Stimulated activated CD8-positive, alpha-beta memory T cell treated with anti-CD3 and anti-CD28 coated beads, Interleukin-4, amount 100 ng/mL, for 4 hours (primary cell): ENCODE measurements around the gene CDKN2AIP.

Experiments used
- DNase-seq, 2 donors: peaks; one replicate each; pipeline ENCODE4 v3.0.0-alpha.2; 2020; ENCODE audit warnings: low read depth in 2 of 2, low spot score in 1 of 2

Gene CDKN2AIP, protein sequence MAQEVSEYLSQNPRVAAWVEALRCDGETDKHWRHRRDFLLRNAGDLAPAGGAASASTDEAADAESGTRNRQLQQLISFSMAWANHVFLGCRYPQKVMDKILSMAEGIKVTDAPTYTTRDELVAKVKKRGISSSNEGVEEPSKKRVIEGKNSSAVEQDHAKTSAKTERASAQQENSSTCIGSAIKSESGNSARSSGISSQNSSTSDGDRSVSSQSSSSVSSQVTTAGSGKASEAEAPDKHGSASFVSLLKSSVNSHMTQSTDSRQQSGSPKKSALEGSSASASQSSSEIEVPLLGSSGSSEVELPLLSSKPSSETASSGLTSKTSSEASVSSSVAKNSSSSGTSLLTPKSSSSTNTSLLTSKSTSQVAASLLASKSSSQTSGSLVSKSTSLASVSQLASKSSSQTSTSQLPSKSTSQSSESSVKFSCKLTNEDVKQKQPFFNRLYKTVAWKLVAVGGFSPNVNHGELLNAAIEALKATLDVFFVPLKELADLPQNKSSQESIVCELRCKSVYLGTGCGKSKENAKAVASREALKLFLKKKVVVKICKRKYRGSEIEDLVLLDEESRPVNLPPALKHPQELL

DNA sequence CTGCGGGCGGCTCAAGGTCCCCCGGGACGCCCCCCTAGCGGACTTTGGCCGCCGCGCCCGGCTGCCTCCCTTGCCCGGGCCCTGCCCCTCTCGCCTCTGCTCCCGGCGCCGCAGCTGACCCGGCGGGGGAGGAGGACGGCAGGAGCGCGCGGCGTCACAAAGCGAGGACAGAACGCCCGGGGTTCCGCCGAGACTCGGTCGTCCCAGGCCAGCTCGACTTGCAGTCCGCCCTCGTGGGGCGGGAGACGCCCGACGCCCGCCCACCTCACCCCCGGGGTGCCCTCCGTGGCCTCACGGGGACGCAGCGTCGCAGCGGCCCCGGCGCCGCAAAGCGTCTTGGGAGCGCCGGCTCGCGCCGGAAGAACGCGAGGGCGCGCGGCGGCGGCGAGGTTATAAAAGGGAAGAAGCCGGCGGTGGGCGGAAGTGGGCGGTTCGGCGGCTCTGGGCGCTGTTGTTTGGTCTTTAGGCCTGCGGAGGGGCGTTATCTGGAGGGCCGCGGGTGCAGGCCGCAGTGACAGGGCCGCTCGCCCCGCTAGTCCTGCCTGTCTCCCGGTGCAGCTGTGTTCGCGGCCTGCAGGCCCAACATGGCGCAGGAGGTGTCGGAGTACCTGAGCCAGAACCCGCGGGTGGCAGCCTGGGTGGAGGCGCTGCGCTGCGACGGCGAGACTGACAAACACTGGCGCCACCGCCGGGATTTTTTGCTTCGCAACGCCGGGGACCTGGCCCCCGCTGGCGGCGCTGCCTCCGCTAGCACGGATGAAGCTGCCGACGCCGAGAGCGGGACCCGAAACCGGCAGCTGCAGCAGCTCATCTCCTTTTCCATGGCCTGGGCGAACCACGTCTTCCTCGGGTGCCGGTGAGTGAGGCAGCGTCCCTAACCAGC lies at the start of gene CDKN2AIP:
TSS of gene CDKN2AIP (plus strand) at position 423 of the 883 bp plus-strand sequence. CDS start at position 585, 162 bp downstream.
- peak; percentile 80 to 89 for DNase-seq

DNA sequence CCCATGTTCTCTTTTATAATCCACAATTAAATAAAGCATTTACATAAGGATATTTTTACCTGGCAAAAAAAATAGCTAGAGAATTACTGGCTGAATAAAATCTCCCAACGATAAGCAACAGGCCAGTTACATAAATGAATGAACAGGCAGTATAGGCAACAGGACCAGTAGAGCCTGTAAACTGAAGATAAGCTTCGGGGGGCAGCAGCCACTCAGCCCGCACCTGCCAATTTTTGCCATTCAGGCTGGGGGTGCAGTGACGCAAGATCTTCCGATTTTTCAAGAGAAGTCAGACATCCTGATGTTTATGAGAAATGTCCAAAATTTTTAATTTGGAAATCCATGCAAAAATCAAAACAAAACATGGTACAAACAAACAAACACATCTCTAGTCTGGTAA lies 49.0 kb upstream of the CDKN2AIP start:
- DNase-seq = no peak

DNA sequence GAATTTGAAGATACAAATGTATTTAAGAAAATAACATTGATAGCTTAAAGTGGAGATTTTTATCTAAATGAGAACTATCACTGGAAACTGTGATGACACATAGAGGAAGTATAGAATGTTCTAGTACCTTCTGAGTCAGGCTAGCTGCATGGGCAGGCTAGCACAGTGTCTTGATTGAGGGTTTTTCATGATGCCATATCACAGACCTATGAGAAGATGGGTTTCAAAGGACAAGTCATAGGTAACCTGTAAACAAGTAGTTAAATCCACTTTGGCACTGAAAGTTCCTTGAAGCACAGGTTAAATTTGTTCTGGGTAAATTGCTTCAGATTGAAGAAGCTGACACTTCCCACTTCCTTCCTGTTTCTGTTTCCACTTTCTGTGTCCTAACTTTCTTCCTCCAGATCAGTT lies 48.2 kb upstream of the CDKN2AIP start:
- no peak for DNase-seq

DNA sequence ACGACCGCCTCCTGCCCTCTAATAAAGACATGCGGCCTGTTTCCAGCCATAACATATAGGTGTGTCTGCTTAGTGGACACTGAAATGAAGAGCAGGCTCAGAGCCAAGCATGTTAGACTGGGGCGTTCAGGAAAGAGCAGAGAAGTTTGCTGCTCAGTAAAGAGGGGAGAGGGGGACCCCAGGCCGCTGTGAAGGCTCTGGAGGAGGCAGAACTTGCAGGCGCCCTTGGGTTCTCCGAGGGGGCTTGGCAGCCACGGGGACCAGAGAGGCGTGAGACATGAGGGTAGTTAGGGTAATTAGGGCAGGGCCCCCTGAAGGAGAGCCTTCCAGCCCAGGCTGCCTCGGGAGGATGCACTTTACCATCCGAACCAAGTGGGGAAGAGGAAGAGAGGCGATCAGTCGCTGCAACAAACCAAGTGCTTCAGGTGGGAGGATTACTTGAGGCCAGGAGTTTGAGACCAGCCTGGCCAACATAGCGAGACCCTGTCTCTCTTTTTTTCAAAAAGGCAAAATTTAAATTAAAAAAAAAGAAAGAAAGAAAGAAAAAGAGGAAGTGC lies 46.6 kb upstream of the CDKN2AIP start:
- no peak for DNase-seq

DNA sequence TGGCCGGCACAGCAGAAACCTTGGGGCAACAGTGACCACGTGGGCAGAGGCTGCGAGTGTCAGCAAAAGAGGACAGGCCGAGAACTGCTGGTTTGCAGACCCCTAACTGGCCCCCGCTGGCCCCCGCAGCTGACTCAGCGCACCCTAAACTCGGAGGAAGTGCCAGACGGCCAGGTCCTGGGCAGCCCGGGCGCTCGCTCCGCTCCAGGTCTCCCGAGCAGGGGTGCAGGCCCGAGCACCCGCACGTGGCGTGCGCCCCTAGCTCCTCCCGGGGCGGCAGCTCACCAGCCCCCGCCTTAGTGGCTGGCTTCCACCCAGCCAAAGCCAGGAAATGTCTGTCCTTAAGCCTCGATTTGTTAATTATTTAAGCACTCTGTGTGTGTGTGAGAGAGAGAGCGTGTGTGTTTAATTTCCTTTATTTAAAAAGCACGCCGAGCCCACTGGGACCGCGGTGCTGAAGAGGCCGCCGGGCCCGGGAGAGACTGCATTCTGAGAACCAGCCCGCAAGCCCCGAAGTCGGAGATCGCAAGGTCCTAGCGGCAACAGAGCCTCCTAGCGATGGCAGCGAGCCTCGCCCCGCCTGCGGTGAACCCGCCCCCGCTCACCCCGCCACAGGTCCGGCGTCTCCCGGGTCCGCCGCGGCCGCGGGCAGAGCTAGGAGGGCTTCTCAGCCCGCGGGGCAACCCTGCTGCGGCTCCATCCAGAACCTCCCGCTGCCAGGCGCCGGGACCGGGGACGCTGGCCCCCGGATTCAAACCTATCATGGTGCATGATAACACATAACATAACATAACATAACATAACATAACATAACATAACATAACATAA lies 45.9 kb upstream of the CDKN2AIP start:
- DNase-seq = peak; percentile 16 to 40

DNA sequence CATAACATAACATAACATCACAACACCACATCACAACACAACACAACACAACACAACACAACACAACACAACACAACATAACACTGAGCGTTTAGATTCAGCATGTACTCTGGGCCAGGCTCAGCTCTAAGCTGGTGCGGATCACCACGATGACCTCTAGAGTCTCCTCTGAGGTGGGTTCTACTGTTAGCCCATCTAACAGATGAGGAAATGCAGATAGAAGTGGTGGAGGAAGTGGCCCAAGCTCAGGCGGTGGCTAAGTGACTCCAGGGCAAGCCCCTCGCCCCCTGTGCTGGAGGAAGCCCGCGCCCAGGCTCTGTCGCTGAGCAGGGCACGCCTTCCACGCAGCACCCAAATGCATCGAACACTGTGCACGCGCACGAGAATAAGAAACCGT lies 45.3 kb upstream of the CDKN2AIP start:
- DNase-seq = no peak

DNA sequence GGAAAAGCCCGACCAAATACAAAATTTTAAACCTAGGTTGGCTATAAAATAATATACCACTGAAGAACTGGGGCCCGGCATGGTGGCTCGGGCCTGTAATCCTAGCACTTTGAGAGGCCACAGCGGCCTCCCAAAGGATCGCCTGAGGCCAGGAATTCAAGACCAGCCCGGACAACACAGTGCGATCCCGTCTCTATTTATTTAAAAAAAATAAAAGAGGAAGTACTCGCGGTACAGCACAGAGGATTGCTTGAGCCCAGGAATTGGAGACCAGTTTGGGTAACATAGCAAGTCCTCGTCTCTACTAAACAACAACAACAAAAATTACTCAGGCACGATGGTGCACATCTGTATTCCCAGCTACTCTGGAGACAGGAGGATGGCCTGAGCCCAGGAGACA lies 44.8 kb upstream of the CDKN2AIP start:
- DNase-seq = no peak

DNA sequence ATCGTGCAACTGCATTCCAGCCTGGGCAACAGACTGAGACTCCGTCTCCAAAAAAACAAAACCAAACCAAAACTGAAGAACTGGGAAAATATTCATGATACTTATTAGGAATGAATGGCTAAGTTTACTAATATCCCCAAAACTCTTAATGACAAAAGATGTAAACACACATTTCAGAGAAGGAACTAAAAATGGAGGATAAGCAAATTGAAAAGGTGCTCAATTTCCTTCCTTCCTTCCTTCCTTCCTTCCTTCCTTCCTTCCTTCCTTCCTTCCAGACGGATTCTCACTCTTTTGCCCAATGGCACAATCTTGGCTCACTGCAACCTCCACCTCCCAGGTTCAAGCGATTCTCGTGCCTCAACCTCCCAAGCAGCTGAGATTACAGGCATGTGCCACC lies 44.4 kb upstream of the CDKN2AIP start:
- no peak for DNase-seq

DNA sequence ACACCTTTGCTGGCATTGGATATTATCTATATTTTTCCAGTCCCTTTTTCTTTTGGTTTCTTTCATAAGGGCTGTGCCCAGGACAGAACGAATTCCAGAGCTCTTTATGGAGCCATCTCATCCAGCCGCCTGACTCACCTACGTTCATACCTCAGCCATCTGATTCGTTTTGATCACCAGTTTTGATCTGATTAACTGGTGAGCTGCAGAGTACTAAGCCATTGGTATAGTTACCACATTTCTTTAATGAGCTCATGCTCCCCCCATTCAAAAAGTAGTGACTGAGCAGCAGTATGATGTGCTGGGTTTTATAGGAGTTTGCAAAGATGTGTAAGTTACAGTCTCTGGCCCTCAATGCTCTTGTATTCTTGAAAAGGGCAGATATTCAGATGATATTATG lies 43.0 kb upstream of the CDKN2AIP start:
- DNase-seq = no peak

DNA sequence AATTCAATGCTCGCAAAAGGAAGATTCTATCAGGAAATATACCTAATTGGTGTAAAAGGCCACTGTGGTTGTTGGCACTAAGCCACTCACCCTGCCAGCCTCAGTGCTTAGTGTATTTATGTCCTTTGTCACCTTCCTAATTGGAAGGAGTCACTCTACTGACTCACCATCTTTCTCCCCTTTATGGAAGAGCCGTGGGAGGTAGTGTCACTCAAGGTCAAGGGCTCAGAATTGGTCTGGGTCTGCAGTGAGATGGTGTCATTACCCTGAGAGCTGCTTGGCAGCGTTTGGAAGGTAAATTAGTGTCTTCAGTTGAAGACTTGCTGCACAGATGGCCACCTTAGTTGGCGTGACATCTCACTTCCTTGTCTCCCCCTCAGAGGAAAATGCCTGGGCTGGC lies 41.7 kb upstream of the CDKN2AIP start:
- DNase-seq = no peak

DNA sequence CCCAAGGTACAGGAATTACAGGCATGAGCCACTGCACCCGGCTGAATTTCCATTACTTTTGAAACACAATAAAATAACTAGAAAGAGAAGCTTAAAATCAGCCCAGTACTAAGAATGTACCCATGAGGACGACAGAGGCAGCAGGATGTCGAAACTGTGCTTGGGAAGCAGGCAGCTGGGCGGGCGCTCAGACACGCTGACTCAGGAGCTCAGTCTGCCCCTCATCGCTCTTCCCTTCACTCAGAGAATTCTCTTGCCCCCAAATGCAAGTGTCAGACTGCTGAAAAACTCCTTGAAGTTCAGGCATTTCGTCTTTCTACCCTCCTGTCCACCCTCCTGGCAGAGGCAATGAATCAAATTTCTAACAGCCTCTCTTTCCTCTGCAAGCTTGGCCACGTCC lies 41.0 kb upstream of the CDKN2AIP start:
- no peak for DNase-seq

DNA sequence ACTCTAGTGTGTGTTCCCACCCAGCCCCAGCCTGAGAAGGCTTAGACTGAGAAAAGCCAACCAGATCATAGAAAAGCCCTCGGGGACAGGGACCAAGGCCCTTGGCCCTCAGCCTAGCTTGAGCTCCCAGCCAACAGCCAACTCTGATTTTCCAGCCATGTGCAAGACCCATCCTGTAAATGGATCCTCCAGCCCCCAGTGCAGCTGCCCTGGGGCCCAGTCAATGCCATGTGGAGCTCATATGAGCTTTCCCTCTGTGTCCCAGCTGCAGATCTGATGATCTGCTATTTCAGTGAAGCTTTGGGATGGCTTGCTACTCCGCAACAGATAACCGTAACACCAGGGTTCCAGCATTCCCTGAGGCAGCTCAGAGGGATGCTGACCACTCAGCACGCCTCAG lies 40.5 kb upstream of the CDKN2AIP start:
- no peak for DNase-seq

DNA sequence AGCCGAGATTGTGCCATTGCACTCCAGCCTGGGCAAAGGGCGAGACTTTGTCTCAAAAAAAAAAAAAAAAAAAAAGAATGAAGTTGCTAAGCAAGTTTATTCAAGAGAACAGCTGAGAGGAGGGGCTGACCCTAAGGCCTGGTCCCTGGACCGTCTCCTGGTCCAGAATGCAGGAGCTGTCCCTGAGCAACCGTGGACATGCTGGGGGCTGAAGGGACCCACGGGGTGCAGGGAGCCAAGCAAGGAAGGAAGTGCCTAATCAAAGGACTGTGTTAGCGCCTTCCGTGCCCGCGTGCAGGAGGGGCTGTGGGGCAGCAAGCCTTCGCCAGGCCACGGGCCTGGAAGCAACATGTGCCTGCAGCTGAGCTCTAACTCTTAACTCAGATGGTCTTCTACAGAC lies 39.1 kb upstream of the CDKN2AIP start:
- DNase-seq = no peak

DNA sequence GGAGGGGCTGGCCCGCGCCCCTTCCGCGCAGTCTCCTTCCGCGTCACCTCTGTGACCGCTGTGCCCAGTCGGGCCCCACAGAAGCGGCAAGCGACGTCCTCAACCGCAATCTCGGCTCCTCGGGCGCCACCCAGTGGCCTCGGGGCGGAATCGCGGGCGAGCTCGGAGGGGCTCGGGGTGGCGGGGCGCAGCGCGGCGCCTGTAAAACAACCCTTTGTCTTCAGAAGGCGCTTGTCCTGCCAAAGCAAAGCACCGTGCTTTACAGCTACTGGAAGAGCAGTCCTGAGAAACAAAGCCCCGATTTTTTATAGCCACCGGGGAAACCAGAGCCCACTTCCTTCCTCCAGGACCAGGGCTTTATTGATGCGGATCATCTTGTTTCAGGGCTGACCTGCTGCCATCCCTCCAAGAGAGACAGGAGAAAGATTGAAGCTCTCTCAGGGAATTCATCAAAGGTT lies 37.3 kb upstream of the CDKN2AIP start:
- peak; percentile 74 to 84 for DNase-seq

DNA sequence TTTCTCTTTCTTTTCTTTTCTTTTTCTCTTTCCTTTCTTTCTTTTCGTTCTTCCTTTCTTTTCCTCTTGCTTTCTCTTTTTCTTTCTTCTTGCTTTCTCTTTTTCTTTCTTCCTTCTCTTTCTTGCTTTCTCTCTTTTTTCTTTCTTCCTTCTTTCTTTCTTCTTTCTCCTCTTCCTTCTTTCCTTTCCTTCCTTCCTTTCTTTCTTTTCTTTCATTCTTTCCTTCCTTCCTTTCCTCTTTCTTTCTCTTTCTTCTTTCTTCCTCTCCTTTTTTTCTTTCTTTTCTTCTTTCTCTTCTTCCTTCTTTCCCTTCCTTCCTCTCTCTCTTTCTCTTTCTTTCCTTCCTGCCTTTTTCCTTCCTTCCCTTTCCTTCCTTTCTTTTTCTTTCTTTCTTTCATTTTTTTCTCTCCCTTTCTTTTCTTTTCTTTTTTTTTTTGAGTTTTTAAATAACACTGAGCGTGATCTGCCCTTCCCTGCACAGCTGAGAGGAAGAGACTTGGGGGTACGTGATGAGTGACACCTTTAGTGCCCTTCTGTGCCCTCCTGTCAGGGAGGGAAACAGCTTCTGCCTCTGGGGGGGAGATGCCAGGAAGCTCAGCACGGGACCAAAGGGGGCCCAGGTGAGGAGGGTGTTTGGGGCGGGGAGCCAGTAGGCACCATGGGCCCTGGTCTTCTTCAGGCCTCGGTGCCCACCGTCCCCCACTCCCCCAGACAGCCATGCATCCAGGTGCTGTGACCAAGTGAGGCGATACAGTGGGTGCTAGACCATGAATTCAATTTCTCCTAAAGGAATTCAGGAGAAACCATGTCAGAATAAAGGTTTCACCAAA lies 36.6 kb upstream of the CDKN2AIP start:
- no peak for DNase-seq

DNA sequence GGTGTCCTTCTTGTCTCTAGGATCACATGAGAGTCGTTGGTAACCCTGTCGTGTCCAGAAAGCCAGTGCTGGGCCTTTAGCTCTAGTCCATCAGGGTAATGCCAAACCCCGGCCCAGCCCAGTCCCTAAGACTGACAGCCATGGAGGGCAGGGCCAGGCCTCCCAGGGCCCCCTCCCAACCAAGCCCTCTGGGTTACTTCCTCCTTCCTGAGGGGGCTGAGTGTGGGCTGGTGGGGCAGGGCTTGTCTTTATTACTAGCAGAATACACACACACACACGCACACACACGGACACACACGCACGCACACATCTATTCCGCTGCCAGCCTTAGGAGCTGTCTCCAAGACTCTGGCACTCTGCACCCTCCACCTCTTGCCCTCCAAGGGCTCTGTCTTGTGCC lies 35.6 kb upstream of the CDKN2AIP start:
- DNase-seq = no peak

DNA sequence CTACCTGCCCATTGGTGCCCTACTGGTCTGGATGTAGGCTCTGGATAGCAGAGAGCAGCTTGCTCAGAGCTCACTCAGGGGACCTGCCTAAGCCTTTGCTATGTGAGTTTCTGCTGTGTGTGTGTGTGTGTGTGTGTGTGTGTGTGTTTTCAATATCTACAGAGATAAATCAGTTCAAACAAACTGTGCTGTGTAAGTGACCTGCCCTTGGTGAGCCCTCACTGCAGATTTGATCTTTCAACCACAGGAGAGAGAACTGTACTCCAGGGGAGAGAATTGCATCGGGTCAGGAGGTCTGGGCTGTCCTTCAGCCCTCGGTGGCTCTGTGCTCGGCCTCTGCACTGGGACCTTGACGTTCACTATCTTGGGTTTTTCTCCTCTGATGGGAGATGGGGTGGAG lies 35.0 kb upstream of the CDKN2AIP start:
- DNase-seq = no peak

DNA sequence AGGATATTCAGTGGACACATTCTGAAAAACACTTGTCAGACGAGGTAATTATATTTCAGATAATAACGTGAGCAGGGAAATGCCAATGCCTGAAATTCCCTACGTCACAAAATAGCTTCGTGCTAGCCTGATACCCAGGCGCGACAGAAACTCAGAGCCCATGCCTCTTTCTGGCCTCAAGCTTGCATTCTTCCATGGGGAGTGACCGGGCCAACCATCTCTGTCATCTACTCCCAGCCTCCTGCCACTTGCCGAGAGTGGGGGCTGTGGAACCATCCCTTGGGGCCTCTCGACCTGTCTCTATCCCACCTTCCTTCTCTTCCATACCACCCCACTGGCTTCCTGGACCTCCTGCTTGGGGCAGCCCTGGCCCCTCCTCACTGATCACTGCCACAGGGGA lies 34.5 kb upstream of the CDKN2AIP start:
- no peak for DNase-seq

DNA sequence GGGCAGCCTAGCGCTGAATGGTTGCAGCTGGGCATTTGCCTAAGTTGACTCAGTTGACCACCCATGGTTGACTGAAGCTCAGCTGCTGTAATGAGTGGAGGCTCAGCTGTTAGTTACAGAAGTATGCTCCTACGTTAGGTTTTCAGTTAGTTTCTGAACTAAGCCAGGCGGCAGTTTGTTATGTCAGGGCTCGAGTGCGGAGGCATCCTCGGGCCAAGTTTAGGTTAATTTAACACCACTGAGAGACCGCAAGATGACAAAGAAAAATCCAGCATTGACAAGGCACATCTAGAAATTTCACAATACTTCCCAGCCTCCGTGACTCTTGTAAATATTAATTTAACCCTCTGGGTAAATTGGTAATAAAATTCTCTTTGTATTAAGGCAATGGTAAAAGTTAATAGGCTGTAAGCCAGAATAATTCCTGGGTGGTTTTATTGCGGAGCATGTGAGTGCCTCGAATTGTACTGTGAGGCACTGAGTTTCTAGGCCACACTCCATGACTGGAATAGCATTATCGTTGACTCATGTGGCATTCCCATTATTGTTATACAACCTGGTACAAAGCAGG lies 33.1 kb upstream of the CDKN2AIP start:
- DNase-seq = no peak
